Stromal cell of bone marrow (primary cell): ENCODE results near the gene DPH3.

Experiments
- DNase-seq: peaks from one replicate; pipeline ENCODE4 v3.0.0-alpha.2; 2012; ENCODE audit warnings: low read depth

The DPH3 gene

GRCh38 chr3:16233806-16234205 is 30.9 kb downstream of the DPH3 start:
- DNase-seq: no peak

DNA sequence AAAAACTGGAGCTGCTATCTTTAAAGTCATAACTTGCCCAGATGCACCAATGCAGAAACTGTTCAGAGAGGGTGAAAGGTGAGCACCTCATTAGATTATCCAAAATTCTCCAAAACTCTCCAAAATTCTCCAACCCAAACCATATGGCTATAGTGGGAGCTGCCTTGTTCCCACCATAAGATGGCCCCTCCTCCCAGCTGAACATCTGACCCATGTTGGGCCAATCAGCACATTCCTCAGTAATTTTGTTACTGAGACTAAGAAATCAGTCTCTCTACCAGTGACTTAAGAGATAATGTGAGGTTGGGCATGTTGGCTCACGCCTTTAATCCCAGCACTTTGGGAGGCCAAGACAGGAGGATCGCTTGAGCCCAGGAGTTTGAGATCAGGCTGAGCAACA is 32.8 kb downstream of the DPH3 start:
- no peak for DNase-seq

GRCh38 chr3:16229681-16230080 is 35.1 kb downstream of the DPH3 start:
- DNase-seq: no peak

- DNase-seq: no peak
Observed at GRCh38 chr3:16227566-16227965, 37.2 kb downstream of the DPH3 start.

DNA sequence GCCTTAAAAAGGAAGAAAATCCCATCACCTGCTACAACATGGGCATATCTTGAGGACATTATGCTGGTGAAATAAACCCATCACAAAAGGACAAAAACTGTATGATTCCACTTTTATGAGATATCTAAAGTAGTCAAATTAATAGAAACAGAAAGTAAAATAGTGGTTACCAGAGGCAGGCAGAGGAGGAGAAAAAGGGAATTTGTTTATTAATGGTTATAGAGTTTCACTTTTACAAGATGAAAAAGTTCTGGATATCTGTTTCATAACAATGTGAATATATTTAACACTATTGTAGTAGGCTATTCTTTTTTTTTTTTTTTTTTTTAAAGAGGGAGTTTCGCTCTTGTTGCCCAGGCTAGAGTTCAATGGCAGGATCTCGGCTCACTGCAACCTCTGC is 40.4 kb downstream of the DPH3 start:
- no peak for DNase-seq

GRCh38 chr3:16222547-16222946 is 42.2 kb downstream of the DPH3 start:
- DNase-seq: no peak

DNA sequence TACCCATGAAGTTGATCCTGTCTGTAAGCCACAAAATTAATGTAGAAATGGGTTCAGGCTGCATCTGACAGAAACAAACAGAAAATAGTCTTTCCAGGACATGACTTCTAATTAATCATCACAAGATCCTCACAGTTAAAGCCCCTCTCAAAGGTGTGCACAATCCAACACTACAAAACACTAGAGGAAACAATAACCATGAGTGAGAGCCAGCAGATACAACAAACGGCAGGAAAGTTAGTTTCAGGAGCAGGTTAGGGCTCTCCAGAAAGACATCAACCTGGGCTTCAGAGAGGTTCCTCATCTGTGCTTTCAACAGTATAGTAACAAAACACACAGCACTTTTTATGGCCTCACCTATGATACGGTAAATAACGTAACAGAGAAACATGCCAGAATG is 42.8 kb downstream of the DPH3 start:
- DNase-seq: no peak

- no peak for DNase-seq
Observed at GRCh38 chr3:16219777-16220176, 45.0 kb downstream of the DPH3 start.

DNA sequence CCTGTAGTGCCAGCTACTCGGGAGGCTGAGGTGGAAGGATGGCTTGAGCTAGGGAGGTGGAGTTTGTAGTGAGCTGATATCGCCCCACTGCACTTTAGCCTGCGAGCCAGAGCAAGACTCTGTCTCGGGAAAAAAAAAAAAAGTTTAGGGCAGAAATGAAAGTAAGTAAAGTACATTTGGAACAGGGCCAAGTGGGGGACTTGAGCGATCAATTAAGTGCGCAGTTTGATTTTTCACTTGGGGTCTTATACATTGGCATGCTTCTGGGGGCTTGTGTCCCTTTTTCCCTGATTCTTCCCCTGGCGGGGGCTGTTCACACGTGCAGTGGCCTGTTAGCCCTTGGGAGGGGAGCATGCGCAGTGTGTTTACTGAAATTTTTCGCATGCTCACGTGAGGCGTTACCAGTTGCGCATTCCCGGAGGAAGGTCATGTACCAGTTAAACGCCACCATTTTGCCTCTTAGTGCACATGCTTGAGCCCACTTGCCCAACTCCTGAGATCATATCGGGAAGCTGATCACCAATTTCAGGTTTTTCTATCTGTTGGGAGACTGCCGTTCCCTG is 48.3 kb downstream of the DPH3 start:
- DNase-seq: no peak

- no peak for DNase-seq
Observed at GRCh38 chr3:16214366-16214765, 50.4 kb downstream of the DPH3 start.

GRCh38 chr3:16211176-16211904 is 53.4 kb downstream of the DPH3 start:
- no peak for DNase-seq
